Thyroid gland (tissue), 4 donors: ENCODE data around the gene ZNF469. TPM values are rescaled to one million over a fixed set of nuclear protein-coding genes. Genes with fewer than 3 reads are reported as not detected.

Experiments
- DNase-seq, 2 donors: peaks; one replicate each; pipeline ENCODE4 v3.0.0-alpha.2; 2019
- H3K27ac ChIP-seq, 3 donors: fragments of 200-600 bp; sonication (generic); 1 replicate in 2 of 3; 2 replicates in 1 of 3; pipeline ENCODE4 v1.5.1; 2016 to 2019; ENCODE audit warnings: mild to moderate bottlenecking in 1 of 3, moderate library complexity in 1 of 3
- H3K27me3 ChIP-seq: fragments of 200-600 bp; sonication (generic); one replicate; pipeline ENCODE4 v1.5.1; 2019
- H3K36me3 ChIP-seq, 2 donors: fragments of 200-600 bp; sonication (generic); one replicate each; pipeline ENCODE4 v1.5.1; 2016 to 2019
- H3K4me1 ChIP-seq, 2 donors: fragments of 200-600 bp; sonication (generic); one replicate each; pipeline ENCODE4 v1.5.1; 2017 to 2019
- H3K4me3 ChIP-seq, 3 donors: fragments of 200-600 bp; sonication (generic); replicated peaks in 1 of 3; 1 replicate in 2 of 3; 2 replicates in 1 of 3; pipeline ENCODE4 v1.5.1; 2016; ENCODE audit warnings: mild to moderate bottlenecking in 1 of 3
- H3K9me3 ChIP-seq: fragments of 200-600 bp; sonication (generic); one replicate; pipeline ENCODE4 v1.5.1; 2017
- POLR2A ChIP-seq, 2 donors: fragments of 450-650 bp; IDR thresholded peaks; one replicate each; pipeline ENCODE4 v1.6.1; 2017; ENCODE audit warnings: antibody characterized with exemption in 2 of 2, mild to moderate bottlenecking in 2 of 2, moderate library complexity in 1 of 2
- WGBS, 2 donors: methylation state at CpG; one replicate each; pipeline ENCODE4 v1.1.5; 2017; 5-methylcytosine and 5-hydroxymethylcytosine counted together
- intact Hi-C: fragments of 100-400 bp; cut with DNase I; formaldehyde crosslinking; loops from one replicate; pipeline ENCODE4 v1.15.1; 2023
- total RNA-seq, 4 donors: library from RNA; depleted of rRNA; stranded (reverse); fragments of >200 nt; gene quantifications; one replicate each; pipeline ENCODE4 v1.2.3, GENCODE V29; 2016
- TF ChIP-seq, protein P1 (sequence below), 6 experiments: fragments of 200-600 bp in 3 of 6; fragments of 450-650 bp in 3 of 6; sonication (generic) in 3 of 6; IDR thresholded peaks; one replicate each; pipeline ENCODE4 v1.5.1; 2016 to 2019; ENCODE audit warnings: antibody characterized with exemption in 6 of 6, mild to moderate bottlenecking in 2 of 6, inconsistent platforms in 1 of 6, moderate library complexity in 1 of 6

Gene ZNF469
- total RNA-seq, 4 donors from 2014 or later = 0.22 to 0.96 (median 0.32) TPM

DNA sequence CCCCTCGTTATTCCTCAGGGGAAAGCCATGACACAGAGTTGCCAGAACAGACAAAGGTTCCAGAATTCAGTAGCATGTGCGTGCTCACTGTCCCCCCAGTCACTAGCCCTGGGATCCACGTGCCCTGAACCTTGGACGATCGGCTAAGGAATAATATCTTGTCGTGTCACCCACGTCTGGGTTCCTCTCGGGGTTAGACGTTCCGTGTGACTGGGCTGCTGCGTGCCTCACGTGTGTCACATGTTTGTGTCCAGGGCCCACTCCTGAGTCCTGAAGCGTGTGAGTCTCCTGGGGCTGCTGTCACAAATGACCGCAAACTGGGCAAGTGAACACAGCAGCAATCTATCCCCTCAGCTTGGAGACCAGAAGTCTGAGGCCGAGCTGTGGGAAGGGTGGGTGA is 12.4 kb upstream of the ZNF469 start:
- WGBS, 2 donors = 89 to 92% methylated on average over 14 to 15 of the region's 15 CpGs
- no peak for DNase-seq
- no peaks in the 10 kb centered on the region for H3K36me3 ChIP-seq
- no peak overlapping the region for H3K27ac ChIP-seq
- H3K9me3 ChIP-seq = no peaks in the 10 kb centered on the region
- intact Hi-C loops = no loop called here
- no peak overlapping the region for H3K4me3 ChIP-seq
- TF ChIP-seq POLR2A (IDR thresholded peaks at IDR 0.05) = no peak
- TF ChIP-seq, protein P1, sequence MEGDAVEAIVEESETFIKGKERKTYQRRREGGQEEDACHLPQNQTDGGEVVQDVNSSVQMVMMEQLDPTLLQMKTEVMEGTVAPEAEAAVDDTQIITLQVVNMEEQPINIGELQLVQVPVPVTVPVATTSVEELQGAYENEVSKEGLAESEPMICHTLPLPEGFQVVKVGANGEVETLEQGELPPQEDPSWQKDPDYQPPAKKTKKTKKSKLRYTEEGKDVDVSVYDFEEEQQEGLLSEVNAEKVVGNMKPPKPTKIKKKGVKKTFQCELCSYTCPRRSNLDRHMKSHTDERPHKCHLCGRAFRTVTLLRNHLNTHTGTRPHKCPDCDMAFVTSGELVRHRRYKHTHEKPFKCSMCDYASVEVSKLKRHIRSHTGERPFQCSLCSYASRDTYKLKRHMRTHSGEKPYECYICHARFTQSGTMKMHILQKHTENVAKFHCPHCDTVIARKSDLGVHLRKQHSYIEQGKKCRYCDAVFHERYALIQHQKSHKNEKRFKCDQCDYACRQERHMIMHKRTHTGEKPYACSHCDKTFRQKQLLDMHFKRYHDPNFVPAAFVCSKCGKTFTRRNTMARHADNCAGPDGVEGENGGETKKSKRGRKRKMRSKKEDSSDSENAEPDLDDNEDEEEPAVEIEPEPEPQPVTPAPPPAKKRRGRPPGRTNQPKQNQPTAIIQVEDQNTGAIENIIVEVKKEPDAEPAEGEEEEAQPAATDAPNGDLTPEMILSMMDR (IDR thresholded peaks at IDR 0.05) = no peak
- no peaks in the 10 kb centered on the region for H3K27me3 ChIP-seq
- H3K4me1 ChIP-seq = no peaks in the 10 kb centered on the region

DNA sequence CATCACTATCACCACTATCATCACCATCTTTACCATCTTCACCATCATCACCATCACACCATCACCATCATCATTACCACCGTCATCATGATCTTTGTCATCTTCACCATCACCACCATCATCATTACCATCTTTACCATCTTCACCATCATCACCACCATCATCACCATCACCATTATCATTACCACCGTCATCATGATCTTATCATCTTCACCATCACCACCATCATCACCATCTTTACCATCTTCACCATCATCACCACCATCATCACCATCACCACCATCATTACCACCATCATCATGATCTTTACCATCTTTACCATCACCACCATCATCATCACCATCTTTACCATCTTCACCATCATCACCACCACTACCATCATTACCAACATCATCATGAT is 10.2 kb upstream of the ZNF469 start:
- TF ChIP-seq POLR2A (IDR thresholded peaks at IDR 0.05) = no peak
- TF ChIP-seq, protein P1 (IDR thresholded peaks at IDR 0.05) = no peak

DNA sequence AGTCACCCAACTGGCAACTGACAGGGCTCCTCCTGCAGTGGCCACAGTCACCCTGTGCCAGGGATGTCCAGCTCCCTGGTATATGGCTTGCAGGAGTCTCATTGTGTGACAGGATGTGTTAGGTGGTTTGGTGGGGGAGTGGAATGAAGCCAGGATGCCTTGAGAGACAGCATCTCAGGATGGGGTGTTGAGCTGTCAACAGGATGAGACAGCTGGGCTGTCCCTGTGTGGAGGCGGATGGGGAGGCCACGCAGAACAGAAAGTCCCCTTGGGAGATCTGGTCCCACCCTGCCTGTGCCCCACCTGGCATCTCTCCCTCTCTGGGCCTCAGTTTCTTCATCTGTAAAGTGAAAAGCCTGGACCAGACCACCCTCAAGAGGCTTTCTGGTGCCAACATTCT is 9.5 kb upstream of the ZNF469 start:
- 86 to 92% methylated on average over 2 of the region's 2 CpGs for WGBS, 2 donors
- H3K36me3 ChIP-seq = no peaks in the 10 kb centered on the region
- no peaks in the 10 kb centered on the region for H3K4me1 ChIP-seq
- H3K9me3 ChIP-seq = no peaks in the 10 kb centered on the region
- TF ChIP-seq, protein P1 (IDR thresholded peaks at IDR 0.05) = no peak
- TF ChIP-seq POLR2A (IDR thresholded peaks at IDR 0.05) = no peak
- H3K4me3 ChIP-seq = no peak overlapping the region
- intact Hi-C loops = no loop called here
- no peaks in the 10 kb centered on the region for H3K27me3 ChIP-seq
- no peak for DNase-seq
- no peak overlapping the region for H3K27ac ChIP-seq

More for the DNA sequence above, 10.2 kb upstream of the ZNF469 start:
- WGBS, 2 donors = 94 to 95% methylated on average over 2 of the region's 2 CpGs
- Histone ChIP-seq H3K27me3 (no peaks in the 10 kb centered on the region), H3K27ac (no peak overlapping the region), H3K9me3 (no peaks in the 10 kb centered on the region), H3K36me3 (no peaks in the 10 kb centered on the region), H3K4me1 (no peaks in the 10 kb centered on the region), H3K4me3 (no peak overlapping the region)
- intact Hi-C loops = no loop called here
- DNase-seq = no peak

DNA sequence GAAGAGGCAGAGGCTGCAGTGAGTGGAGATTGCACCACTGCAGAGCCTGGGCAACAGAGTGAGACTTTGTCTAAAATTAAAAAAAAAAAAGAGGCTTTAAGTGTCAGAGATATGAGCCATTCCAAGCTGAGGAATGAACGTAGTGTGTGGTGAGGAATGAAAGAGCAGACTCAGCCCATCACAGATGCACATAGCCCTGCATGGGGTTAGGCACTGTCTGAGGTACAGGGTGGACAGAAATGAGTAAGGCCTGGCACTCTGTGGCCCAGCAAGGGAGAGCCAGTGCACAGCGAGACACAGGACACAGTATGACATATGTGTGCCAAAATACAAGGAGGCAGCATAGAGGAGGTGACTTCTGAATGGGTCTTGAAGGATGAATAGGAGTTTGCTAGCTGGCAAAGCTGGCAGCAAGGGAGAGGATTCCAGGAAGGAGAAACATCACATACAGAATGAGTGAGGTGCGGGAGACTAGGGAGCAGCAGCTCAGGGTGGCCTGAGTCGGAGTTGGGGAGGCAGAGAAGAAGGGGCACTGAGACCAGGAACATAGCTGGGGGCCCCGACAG is 8.7 kb upstream of the ZNF469 start:
- TF ChIP-seq POLR2A (IDR thresholded peaks at IDR 0.05) = no peak
- TF ChIP-seq, protein P1 (IDR thresholded peaks at IDR 0.05) = no peak
- WGBS, 2 donors = 89 to 92% methylated on average over 5 of the region's 5 CpGs
- Histone ChIP-seq H3K27me3 (no peaks in the 10 kb centered on the region), H3K36me3 (no peaks in the 10 kb centered on the region), H3K4me3 (no peak overlapping the region), H3K27ac (no peak overlapping the region), H3K9me3 (no peaks in the 10 kb centered on the region), H3K4me1 (no peaks in the 10 kb centered on the region)
- intact Hi-C loops = no loop called here
- no peak for DNase-seq

DNA sequence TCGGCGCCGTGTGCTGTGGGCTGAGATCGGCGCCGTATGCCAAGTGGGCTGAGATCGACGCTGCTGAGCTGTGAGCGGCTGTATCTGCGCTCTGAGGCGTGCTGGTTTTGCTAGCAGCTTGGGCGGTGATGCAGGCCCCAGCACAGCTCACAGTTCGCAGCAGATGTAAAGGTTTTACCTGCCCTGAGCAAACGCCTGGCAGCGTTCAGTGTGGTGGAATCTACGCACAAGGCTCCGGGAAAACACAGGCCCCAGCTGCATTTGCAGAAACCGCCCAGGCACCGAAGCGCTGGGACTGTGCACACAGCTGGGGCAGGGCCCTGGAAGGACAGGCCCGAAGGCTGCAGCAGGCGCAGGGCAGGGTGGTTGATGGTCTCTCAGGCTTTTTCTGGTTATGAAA is 8.0 kb upstream of the ZNF469 start:
- Histone ChIP-seq H3K4me1 (no peaks in the 10 kb centered on the region), H3K4me3 (no peak overlapping the region), H3K27ac (no peak overlapping the region), H3K9me3 (no peaks in the 10 kb centered on the region), H3K27me3 (no peaks in the 10 kb centered on the region), H3K36me3 (no peaks in the 10 kb centered on the region)
- TF ChIP-seq, protein P1 (IDR thresholded peaks at IDR 0.05) = no peak
- TF ChIP-seq POLR2A (IDR thresholded peaks at IDR 0.05) = no peak
- intact Hi-C loops = no loop called here
- WGBS, 2 donors = 91 to 94% methylated on average over 21 to 22 of the region's 22 CpGs
- DNase-seq = no peak
